Bone marrow (tissue), 2 donors: Measurements from ENCODE around the gene RAD51D.
"Not testable (repeated sequence)": the region's sequence is repeated elsewhere in the genome, so short reads cannot be mapped to it uniquely, and the experiment has no call there.

Experiments
- DNase-seq, 2 donors: peaks; one replicate each; lab custom pipeline; 2025; lab: John Stamatoyannopoulos, UW

The RAD51D gene

GRCh38 chr17:35141681-35142466 is 22.2 kb upstream of the RAD51D start, which contains the start of gene NLE1:
Gene NLE1 (minus strand): TSS chr17:35142303. CDS start chr17:35142275, 28 bp downstream.
- DNase-seq, result peak; percentile 58 to 60

GRCh38 chr17:35138218-35138617 is 18.6 kb upstream of the RAD51D start:
- DNase-seq, result no peak

- no peak for DNase-seq
Observed at GRCh38 chr17:35135322-35135721, 15.7 kb upstream of the RAD51D start.

- DNase-seq, result no peak
Observed at GRCh38 chr17:35132816-35133550, 13.3 kb upstream of the RAD51D start.

GRCh38 chr17:35132099-35132498 is 12.4 kb upstream of the RAD51D start:
- no peak for DNase-seq

- DNase-seq, result no peak
Observed at GRCh38 chr17:35130392-35130791, 10.7 kb upstream of the RAD51D start.

GRCh38 chr17:35129973-35130351 is 10.3 kb upstream of the RAD51D start:
- DNase-seq, result peak in 1 of 2 donors; percentile 35

GRCh38 chr17:35129154-35129972 is 9.7 kb upstream of the RAD51D start:
- no peak for DNase-seq

- DNase-seq, result no peak
Observed at GRCh38 chr17:35127751-35128514, 8.3 kb upstream of the RAD51D start.

- no peak for DNase-seq
Observed at GRCh38 chr17:35121315-35121714, 1.7 kb upstream of the RAD51D start, which contains the start of gene FNDC8. Gene FNDC8 (plus strand): TSS chr17:35121615. CDS start chr17:35121694, 79 bp downstream.

GRCh38 chr17:35117984-35118383 is 1.7 kb downstream of the RAD51D start:
- DNase-seq, result no peak

- DNase-seq, result no peak
Observed at GRCh38 chr17:35116845-35117244, 2.8 kb downstream of the RAD51D start.

GRCh38 chr17:35110791-35111190 is 8.9 kb downstream of the RAD51D start:
- not testable (repeated sequence) for DNase-seq

GRCh38 chr17:35104844-35105450 is 14.7 kb downstream of the RAD51D start:
- DNase-seq, result no peak

- no peak for DNase-seq
Observed at GRCh38 chr17:35103271-35103670, 16.4 kb downstream of the RAD51D start.

- DNase-seq, result no peak
Observed at GRCh38 chr17:35101725-35102124, 17.9 kb downstream of the RAD51D start.

- no peak for DNase-seq
Observed at GRCh38 chr17:35101036-35101435, 18.6 kb downstream of the RAD51D start.

- no peak for DNase-seq
Observed at GRCh38 chr17:35099908-35100307, 19.8 kb downstream of the RAD51D start.

GRCh38 chr17:35097776-35098175 is 21.9 kb downstream of the RAD51D start:
- DNase-seq, result no peak

- no peak for DNase-seq
Observed at GRCh38 chr17:35095741-35096140, 23.9 kb downstream of the RAD51D start.

- DNase-seq, result no peak
Observed at GRCh38 chr17:35094902-35095301, 24.8 kb downstream of the RAD51D start.
